Peyer's patch (tissue), 4 donors: Measurements from ENCODE around the gene ADAP1. TPM values are rescaled to one million over a fixed set of nuclear protein-coding genes. Genes with fewer than 3 reads are reported as not detected.

Experiments
- DNase-seq, 3 donors: peaks; one replicate each; pipeline ENCODE4 v3.0.0-alpha.2; 2017 to 2019
- H3K27ac ChIP-seq, 4 donors: fragments of 200-600 bp; sonication (generic); one replicate each; pipeline ENCODE4 v1.5.1; 2016 to 2019
- H3K27me3 ChIP-seq, 2 donors: fragments of 200-600 bp; sonication (generic); one replicate each; pipeline ENCODE4 v1.5.1; 2019
- H3K36me3 ChIP-seq, 3 donors: fragments of 200-600 bp; sonication (generic); one replicate each; pipeline ENCODE4 v1.5.1; 2016 to 2019
- H3K4me1 ChIP-seq, 4 donors: fragments of 200-600 bp; sonication (generic); one replicate each; pipeline ENCODE4 v1.5.1; 2016 to 2019
- H3K4me3 ChIP-seq, 4 donors: fragments of 200-600 bp; sonication (generic); 1 replicate in 3 of 4; 2 replicates in 1 of 4; pipeline ENCODE4 v1.5.1; 2016 to 2019; ENCODE audit warnings: mild to moderate bottlenecking in 1 of 4
- H3K9me3 ChIP-seq, 4 donors: fragments of 200-600 bp; sonication (generic); one replicate each; pipeline ENCODE4 v1.5.1; 2016 to 2019; ENCODE audit warnings: mild to moderate bottlenecking in 1 of 4
- POLR2A ChIP-seq, 2 donors: fragments of 450-650 bp; IDR thresholded peaks; one replicate each; pipeline ENCODE4 v1.5.1; 2017; ENCODE audit warnings: antibody characterized with exemption in 2 of 2, mild to moderate bottlenecking in 2 of 2, moderate library complexity in 2 of 2
- total RNA-seq, 4 donors: library from RNA; depleted of rRNA; stranded (reverse); fragments of >200 nt; gene quantifications; one replicate each; pipeline ENCODE4 v1.1.0, GENCODE V29; 2016
- TF ChIP-seq, protein P1 (sequence below), 6 experiments: fragments of 450-650 bp in 4 of 6; fragments of 200-600 bp in 2 of 6; sonication (generic) in 1 of 6; IDR thresholded peaks; one replicate each; pipeline ENCODE4 v1.5.1; 2017 to 2019; ENCODE audit warnings: antibody characterized with exemption in 6 of 6, mild to moderate bottlenecking in 3 of 6, moderate library complexity in 1 of 6

ADAP1 gene
- total RNA-seq, 4 donors from 2014 or later: 102 to 146 (median 133) TPM

DNA sequence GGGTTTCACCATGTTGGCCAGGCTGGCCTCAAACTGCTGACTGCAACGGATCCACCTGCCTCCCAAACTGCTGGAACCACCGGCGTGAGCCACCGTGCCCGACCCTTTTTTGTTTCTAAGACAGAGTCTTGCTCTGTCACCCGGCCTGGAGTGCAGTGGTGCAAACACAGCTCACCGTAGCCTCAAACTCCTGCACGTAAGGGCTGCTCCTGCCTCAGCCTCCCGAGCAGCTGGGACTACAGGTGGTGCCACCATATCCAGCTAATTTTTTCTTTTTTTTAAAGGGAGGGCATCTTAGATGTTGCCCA lies 36.4 kb downstream of the ADAP1 start:
- no peaks in the 10 kb centered on the region for H3K27me3 ChIP-seq
- TF ChIP-seq, protein P1, sequence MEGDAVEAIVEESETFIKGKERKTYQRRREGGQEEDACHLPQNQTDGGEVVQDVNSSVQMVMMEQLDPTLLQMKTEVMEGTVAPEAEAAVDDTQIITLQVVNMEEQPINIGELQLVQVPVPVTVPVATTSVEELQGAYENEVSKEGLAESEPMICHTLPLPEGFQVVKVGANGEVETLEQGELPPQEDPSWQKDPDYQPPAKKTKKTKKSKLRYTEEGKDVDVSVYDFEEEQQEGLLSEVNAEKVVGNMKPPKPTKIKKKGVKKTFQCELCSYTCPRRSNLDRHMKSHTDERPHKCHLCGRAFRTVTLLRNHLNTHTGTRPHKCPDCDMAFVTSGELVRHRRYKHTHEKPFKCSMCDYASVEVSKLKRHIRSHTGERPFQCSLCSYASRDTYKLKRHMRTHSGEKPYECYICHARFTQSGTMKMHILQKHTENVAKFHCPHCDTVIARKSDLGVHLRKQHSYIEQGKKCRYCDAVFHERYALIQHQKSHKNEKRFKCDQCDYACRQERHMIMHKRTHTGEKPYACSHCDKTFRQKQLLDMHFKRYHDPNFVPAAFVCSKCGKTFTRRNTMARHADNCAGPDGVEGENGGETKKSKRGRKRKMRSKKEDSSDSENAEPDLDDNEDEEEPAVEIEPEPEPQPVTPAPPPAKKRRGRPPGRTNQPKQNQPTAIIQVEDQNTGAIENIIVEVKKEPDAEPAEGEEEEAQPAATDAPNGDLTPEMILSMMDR (IDR thresholded peaks at IDR 0.05): no peak
- no peak for TF ChIP-seq POLR2A (IDR thresholded peaks at IDR 0.05)
- no peak overlapping the region for H3K27ac ChIP-seq
- no peak for DNase-seq
- H3K36me3 ChIP-seq: no peaks in the 10 kb centered on the region
- H3K4me3 ChIP-seq: no peak overlapping the region
- no peaks in the 10 kb centered on the region for H3K9me3 ChIP-seq
- H3K4me1 ChIP-seq: peaks cover 17 to 75% (median 22%) of the 10 kb centered on the region in 4 donors

DNA sequence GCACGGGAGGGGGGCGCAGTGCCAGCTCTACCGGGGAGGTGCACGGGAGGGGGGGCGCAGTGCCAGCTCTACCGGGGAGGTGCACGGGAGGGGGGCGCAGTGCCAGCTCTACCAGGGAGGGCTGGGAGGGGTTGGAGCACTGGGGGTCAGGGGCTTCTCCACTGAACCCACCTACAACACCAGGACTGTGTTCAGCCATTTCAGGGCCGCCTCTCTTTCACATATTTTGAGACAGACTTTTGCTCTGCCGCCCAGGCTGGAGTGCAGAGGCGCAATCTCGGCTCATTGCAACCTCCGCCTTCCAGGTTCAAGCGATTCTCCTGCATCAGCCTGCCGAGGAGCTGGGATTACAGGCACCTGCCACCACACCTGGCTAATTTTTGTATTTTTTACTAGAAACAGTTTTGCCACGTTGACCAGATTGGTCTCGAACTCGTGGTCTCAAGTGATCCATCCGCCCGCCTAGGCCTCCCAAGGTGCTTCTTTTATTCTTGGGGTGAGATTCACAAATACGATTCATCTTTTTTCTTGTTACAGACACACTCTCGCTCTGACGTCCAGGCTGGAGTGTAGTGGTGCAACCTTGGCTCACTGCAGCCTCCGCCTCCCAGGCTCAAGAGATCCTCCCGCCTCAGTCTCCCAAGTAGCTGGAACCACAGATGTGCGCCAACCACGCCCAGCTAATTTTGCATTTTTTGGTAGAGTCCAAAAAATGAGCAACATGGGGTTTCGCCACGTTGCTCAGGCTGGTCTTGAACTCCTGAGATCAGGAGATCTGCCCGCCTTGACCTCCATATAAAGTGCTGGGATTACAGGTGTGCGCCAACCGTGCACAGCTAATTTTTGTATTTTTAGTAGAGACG lies 37.0 kb downstream of the ADAP1 start:
- TF ChIP-seq, protein P1 (IDR thresholded peaks at IDR 0.05): no peak
- no peak for TF ChIP-seq POLR2A (IDR thresholded peaks at IDR 0.05)
- peak in 1 of 3 donors; percentile 40 for DNase-seq
- Histone ChIP-seq H3K4me1 (peaks cover 12 to 73% (median 18%) of the 10 kb centered on the region in 4 donors), H3K9me3 (no peaks in the 10 kb centered on the region), H3K27ac (peak overlapping the region in 1 of 4 donors; percentile 39), H3K36me3 (no peaks in the 10 kb centered on the region), H3K4me3 (no peak overlapping the region), H3K27me3 (no peaks in the 10 kb centered on the region)

DNA sequence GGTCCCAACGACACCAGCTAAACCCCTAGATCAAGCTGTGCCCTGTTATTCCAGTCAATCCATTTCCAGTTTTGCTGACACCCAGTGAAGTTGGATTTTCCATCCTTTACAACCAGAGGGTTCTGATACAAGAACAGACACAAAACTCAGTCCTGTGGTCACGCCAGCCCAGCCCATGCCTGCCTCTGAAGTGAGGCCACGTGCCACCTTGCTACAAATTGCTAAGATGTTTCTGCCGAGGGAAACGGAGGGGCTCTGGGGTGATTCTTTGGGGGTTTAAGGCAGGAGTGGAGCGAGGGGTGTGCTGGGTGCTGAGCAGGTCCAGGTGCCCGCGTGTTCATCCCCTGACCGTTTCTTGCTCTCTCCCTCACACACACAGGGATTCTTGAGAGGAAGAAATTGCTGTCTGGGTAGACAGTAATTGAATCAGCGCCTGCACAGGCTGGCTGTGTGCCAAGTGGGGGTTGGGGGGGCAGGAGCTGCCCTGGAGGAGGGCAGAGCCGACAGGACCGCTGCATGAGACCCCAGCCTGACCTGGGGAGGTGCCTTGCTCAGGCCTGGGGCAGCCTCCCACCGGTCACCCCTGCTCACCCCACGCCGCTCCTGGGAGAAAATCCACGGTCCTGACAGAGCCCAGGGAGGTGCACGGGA lies 38.1 kb downstream of the ADAP1 start:
- Histone ChIP-seq H3K27me3 (no peaks in the 10 kb centered on the region), H3K9me3 (no peaks in the 10 kb centered on the region), H3K27ac (peak overlapping the region in 1 of 4 donors; percentile 64), H3K4me3 (no peak overlapping the region), H3K36me3 (no peaks in the 10 kb centered on the region), H3K4me1 (peaks cover 1 to 68% (median 7%) of the 10 kb centered on the region in 4 donors)
- TF ChIP-seq, protein P1 (IDR thresholded peaks at IDR 0.05): no peak
- no peak for TF ChIP-seq POLR2A (IDR thresholded peaks at IDR 0.05)
- DNase-seq: peak in 2 of 3 donors; percentile 54 to 73

DNA sequence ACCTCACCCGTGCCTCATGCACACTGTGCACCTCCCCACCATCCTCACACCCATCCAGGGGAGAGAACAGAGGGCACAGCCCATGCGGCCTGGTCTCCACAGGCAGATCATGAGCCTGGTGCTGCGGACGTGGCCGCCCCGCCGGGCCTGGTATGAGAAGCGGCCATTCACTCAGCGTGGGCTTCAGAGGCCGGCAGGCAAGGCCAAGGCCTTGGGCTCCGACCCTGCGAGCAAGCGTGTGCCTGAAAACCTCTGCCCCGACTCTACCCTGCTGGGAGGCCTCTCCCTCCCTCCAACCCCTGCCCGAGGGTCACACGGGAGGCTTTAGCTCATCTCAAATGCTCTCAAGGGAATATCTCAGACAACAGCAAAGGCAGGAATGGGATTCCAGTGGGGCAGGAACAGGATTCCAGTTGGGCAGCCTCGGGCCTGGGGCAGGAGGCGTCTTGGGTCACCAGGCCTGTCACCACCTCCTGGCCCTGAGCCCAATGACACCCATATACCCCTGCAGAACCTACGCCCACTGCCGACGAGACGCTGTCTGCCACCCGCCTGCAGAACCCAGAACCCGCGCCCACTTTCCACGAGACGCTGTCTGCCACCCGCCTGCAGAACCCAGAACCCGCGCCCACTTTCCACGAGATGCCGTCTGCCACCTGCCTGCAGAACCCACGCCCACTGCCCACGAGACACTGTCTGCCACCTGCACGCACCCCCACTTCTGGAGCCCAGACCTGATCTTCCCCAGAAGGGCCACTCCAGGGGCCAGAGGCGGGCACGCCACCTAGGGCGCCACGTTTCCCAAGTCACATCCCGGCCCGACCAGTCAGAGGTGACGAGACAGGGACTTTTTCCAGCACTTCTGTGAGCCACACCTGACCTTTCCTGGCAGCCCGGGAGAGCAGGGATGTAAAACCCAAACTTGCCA lies 38.9 kb downstream of the ADAP1 start:
- Histone ChIP-seq H3K36me3 (no peaks in the 10 kb centered on the region), H3K9me3 (no peaks in the 10 kb centered on the region), H3K4me3 (no peak overlapping the region), H3K27me3 (no peaks in the 10 kb centered on the region), H3K4me1 (peaks cover 0 to 62% (median 6%) of the 10 kb centered on the region in 4 donors), H3K27ac (peak overlapping the region in 2 of 4 donors; percentile 71 to 91)
- TF ChIP-seq, protein P1 (IDR thresholded peaks at IDR 0.05): no peak
- DNase-seq: no peak

DNA sequence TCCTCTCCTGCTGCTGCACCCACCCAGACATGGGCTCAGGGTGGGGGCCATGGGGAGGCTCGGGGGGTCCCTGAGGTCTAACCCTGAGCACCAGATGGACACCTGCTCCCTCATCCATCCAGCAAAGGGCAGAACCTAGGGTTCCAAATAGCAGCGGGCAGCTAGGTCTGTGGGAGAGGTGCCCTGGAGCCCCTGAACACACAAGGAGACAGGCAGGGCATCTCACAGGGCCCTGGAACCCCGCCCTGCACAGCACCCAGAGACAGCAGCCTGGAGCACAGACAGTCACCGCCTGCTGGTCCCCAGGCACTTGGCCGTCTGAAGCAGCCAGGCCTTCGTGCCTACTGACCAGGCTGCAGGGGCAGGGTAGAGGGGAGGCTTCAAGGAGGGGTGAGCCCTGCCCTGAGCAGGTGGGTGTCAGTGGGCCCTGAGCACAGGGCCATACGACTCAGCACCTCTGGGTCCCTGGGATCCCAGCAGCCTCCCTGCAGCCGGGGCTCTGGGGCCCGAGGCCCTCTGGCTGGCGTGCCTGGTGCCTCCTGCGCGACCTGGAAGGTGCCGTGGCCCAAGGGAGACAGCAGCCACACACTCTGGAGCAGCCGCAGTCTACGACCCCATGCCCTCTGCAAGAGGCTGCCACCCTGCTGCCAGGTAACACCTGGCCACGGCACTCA lies 39.8 kb downstream of the ADAP1 start:
- Histone ChIP-seq H3K27ac (peak overlapping the region in 3 of 4 donors; percentile 56 to 91 (median 71)), H3K4me3 (no peak overlapping the region), H3K27me3 (no peaks in the 10 kb centered on the region), H3K9me3 (no peaks in the 10 kb centered on the region), H3K4me1 (peaks cover 0 to 61% (median 9%) of the 10 kb centered on the region in 4 donors), H3K36me3 (no peaks in the 10 kb centered on the region)
- TF ChIP-seq, protein P1 (IDR thresholded peaks at IDR 0.05): no peak
- no peak for TF ChIP-seq POLR2A (IDR thresholded peaks at IDR 0.05)
- no peak for DNase-seq
